NT2/D1 (cell line): ENCODE data around the gene TMPRSS4.

ENCODE experiments used
- DNase-seq: peaks from one replicate; pipeline ENCODE4 v3.0.0-alpha.2; 2011; ENCODE audit warnings: low read depth, low spot score
- H3K27me3 ChIP-seq: 2 replicates; pipeline ENCODE4 v1.6.0; 2011; ENCODE audit warnings: mild to moderate bottlenecking; ENCODE audit not compliant: insufficient read length, insufficient read depth
- H3K36me3 ChIP-seq: 2 replicates; pipeline ENCODE4 v1.6.1; 2011; ENCODE audit warnings: mild to moderate bottlenecking, low read length, mixed read lengths; ENCODE audit not compliant: insufficient read depth, insufficient read length
- H3K4me1 ChIP-seq: 2 replicates; pipeline ENCODE4 v1.5.1; 2011; ENCODE audit not compliant: insufficient read depth, insufficient read length
- H3K4me3 ChIP-seq: 2 replicates; pipeline ENCODE4 v1.5.1; 2011; ENCODE audit warnings: low read depth; ENCODE audit not compliant: insufficient read length
- H3K9ac ChIP-seq: 2 replicates; pipeline ENCODE4 v1.6.0; 2011; ENCODE audit warnings: low read depth; ENCODE audit not compliant: insufficient read length
- H3K9me3 ChIP-seq: 2 replicates; pipeline ENCODE4 v1.5.1; 2011; ENCODE audit warnings: mild to moderate bottlenecking, low read length; ENCODE audit not compliant: insufficient read depth
- SUZ12 ChIP-seq: IDR thresholded peaks from 2 replicates; pipeline ENCODE4 v1.6.1; 2011; ENCODE audit not compliant: insufficient read length, insufficient read depth; ENCODE audit errors: extremely low read depth
- YY1 ChIP-seq: IDR thresholded peaks from 2 replicates; pipeline ENCODE4 v1.6.1; 2011; ENCODE audit not compliant: insufficient read length, insufficient read depth
- ZNF274 ChIP-seq: IDR thresholded peaks from 2 replicates; pipeline ENCODE4 v1.6.1; 2011; ENCODE audit warnings: mild to moderate bottlenecking, low read depth, low read length

Gene TMPRSS4

DNA sequence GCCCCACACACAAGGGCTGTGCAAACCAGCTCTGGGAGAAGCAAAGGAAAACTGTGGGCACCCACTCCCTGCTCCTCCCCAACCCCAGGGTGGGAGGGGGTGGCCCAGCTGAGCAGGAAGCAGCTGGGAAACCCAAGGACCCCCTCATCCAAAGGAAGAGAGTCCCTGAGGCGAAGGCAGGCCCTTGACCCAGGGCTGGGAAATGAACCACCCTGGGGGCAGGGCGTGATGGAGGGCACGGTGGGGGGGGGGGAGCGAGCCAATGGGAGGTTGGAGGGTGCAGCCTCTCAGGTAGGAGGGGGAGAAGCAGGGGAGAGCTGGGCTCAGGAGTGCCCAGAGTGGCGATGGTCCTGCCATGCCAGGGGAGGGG is 58.9 kb downstream of the TMPRSS4 start:
- Histone ChIP-seq H3K4me1 (no peaks in the 10 kb centered on the region), H3K9me3 (no peaks in the 10 kb centered on the region), H3K36me3 (no peaks in the 10 kb centered on the region), H3K27me3 (no peaks in the 10 kb centered on the region), H3K9ac (no peak overlapping the region), H3K4me3 (no peak overlapping the region)
- TF ChIP-seq SUZ12 (no peak), YY1 (no peak), ZNF274 (no peak)
- DNase-seq = no peak

DNA sequence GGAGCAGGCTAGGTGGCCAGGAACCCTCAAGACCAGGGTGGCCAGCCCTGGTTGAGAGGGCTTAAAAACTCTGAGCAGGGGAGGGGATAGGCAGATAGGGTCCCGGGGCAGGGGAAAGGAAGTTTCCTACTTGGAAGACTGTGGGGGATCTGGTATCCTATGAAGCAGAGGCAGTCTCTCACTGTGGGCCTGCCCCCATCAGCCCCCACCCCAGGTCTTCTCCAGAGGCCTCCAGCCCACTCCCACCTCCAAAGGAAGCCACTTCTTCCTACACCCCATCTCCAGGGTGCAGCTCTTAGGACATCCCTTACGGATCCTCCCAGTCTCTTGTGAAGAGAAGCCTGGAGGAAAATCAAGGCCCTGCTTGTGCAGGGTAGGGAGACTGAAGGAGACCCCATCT is 59.5 kb downstream of the TMPRSS4 start:
- Histone ChIP-seq H3K27me3 (no peaks in the 10 kb centered on the region), H3K4me1 (no peaks in the 10 kb centered on the region), H3K9me3 (no peaks in the 10 kb centered on the region), H3K36me3 (no peaks in the 10 kb centered on the region), H3K9ac (no peak overlapping the region), H3K4me3 (no peak overlapping the region)
- no peak for DNase-seq
- TF ChIP-seq ZNF274 = no peak
- TF ChIP-seq SUZ12 = no peak
- TF ChIP-seq YY1 = no peak

GRCh38 chr11:118136801-118137200 is 59.9 kb downstream of the TMPRSS4 start:
- no peaks in the 10 kb centered on the region for H3K36me3 ChIP-seq
- no peak for DNase-seq
- no peak for TF ChIP-seq ZNF274
- TF ChIP-seq SUZ12 = no peak
- no peak for TF ChIP-seq YY1
- no peak overlapping the region for H3K4me3 ChIP-seq
- no peaks in the 10 kb centered on the region for H3K4me1 ChIP-seq
- H3K9me3 ChIP-seq = no peaks in the 10 kb centered on the region
- no peak overlapping the region for H3K9ac ChIP-seq
- no peaks in the 10 kb centered on the region for H3K27me3 ChIP-seq

- no peaks in the 10 kb centered on the region for H3K27me3 ChIP-seq
- no peak for DNase-seq
- H3K4me3 ChIP-seq = no peak overlapping the region
- no peaks in the 10 kb centered on the region for H3K9me3 ChIP-seq
- no peaks in the 10 kb centered on the region for H3K36me3 ChIP-seq
- no peak overlapping the region for H3K9ac ChIP-seq
- H3K4me1 ChIP-seq = peaks cover 3% of the 10 kb centered on the region
- TF ChIP-seq ZNF274 = no peak
- no peak for TF ChIP-seq YY1
These were observed 62.1 kb downstream of the TMPRSS4 start for GRCh38 chr11:118138839-118139420.

- Histone ChIP-seq H3K36me3 (no peaks in the 10 kb centered on the region), H3K9ac (no peak overlapping the region), H3K9me3 (no peaks in the 10 kb centered on the region), H3K4me1 (peaks cover 3% of the 10 kb centered on the region), H3K27me3 (peaks cover 2% of the 10 kb centered on the region), H3K4me3 (no peak overlapping the region)
- no peak for DNase-seq
- no peak for TF ChIP-seq ZNF274
- no peak for TF ChIP-seq SUZ12
- TF ChIP-seq YY1 = no peak
These were observed 62.7 kb downstream of the TMPRSS4 start for GRCh38 chr11:118139578-118139977.

- Histone ChIP-seq H3K36me3 (no peaks in the 10 kb centered on the region), H3K9me3 (no peaks in the 10 kb centered on the region), H3K9ac (no peak overlapping the region), H3K27me3 (peaks cover 8% of the 10 kb centered on the region), H3K4me3 (no peak overlapping the region), H3K4me1 (peaks cover 3% of the 10 kb centered on the region)
- TF ChIP-seq YY1 = no peak
- TF ChIP-seq ZNF274 = no peak
- no peak for TF ChIP-seq SUZ12
- DNase-seq = no peak
These were observed 65.2 kb downstream of the TMPRSS4 start for GRCh38 chr11:118142081-118142480.

GRCh38 chr11:118142809-118143208 is 65.9 kb downstream of the TMPRSS4 start:
- Histone ChIP-seq H3K9me3 (no peaks in the 10 kb centered on the region), H3K27me3 (peaks cover 8% of the 10 kb centered on the region), H3K4me1 (peaks cover 8% of the 10 kb centered on the region), H3K9ac (no peak overlapping the region), H3K36me3 (no peaks in the 10 kb centered on the region), H3K4me3 (no peak overlapping the region)
- TF ChIP-seq ZNF274 (no peak), YY1 (no peak), SUZ12 (no peak)
- DNase-seq = no peak
